Uterus (tissue), 2 donors: ENCODE results near the gene LRRC39.

Experiments used
- POLR2A ChIP-seq, 2 donors: fragments of 450-650 bp; IDR thresholded peaks; one replicate each; pipeline ENCODE4 v1.6.1; 2016; ENCODE audit warnings: antibody characterized with exemption in 2 of 2, mild to moderate bottlenecking in 1 of 2, moderate library complexity in 1 of 2
- TF ChIP-seq, protein P1 (sequence below), 4 experiments: fragments of 200-600 bp in 2 of 4; fragments of 450-650 bp in 2 of 4; sonication (generic) in 2 of 4; IDR thresholded peaks; one replicate each; pipeline ENCODE4 v1.5.1; 2016 to 2019; ENCODE audit warnings: antibody characterized with exemption in 4 of 4, mild to moderate bottlenecking in 2 of 4, moderate library complexity in 1 of 4

DNA sequence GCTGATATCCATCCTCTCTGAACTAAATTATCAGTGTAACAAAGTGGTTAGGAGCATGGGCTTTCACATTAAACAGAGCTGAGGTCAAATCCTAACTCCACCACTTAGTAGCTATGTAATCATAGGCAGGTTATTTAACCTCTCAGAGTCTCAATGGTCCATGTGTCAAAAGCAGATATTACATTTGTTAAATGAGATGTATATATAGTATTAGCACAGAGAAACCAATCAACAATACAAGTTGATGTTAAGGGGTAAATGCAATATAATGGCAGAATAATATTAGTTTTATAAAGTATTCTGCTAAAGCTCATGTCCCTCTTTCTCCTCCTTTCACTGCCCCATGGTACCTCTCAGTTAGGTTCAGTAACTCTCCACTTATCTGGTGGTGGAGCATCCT is 44.4 kb upstream of the LRRC39 start:
- no peak for TF ChIP-seq POLR2A (IDR thresholded peaks at IDR 0.05)
- TF ChIP-seq, protein P1, sequence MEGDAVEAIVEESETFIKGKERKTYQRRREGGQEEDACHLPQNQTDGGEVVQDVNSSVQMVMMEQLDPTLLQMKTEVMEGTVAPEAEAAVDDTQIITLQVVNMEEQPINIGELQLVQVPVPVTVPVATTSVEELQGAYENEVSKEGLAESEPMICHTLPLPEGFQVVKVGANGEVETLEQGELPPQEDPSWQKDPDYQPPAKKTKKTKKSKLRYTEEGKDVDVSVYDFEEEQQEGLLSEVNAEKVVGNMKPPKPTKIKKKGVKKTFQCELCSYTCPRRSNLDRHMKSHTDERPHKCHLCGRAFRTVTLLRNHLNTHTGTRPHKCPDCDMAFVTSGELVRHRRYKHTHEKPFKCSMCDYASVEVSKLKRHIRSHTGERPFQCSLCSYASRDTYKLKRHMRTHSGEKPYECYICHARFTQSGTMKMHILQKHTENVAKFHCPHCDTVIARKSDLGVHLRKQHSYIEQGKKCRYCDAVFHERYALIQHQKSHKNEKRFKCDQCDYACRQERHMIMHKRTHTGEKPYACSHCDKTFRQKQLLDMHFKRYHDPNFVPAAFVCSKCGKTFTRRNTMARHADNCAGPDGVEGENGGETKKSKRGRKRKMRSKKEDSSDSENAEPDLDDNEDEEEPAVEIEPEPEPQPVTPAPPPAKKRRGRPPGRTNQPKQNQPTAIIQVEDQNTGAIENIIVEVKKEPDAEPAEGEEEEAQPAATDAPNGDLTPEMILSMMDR (IDR thresholded peaks at IDR 0.05) = no peak
